Daoy (cell line): ENCODE data around the gene ZNF688. TPM values are rescaled to one million over a fixed set of nuclear protein-coding genes. Genes with fewer than 3 reads are reported as not detected.
"Not testable (repeated sequence)": the region's sequence is repeated elsewhere in the genome, so short reads cannot be mapped to it uniquely, and the experiment has no call there.

Experiments
- DNase-seq: peaks from one replicate; pipeline ENCODE4 v3.0.0-alpha.2; 2015; ENCODE audit warnings: low read depth
- total RNA-seq: library from RNA; depleted of rRNA; stranded (reverse); fragments of >200 nt; shearing (Covaris generic); gene quantifications from 2 replicates; pipeline ENCODE4 v1.2.3, GENCODE V29; 2014; rRNA removed

The ZNF688 gene
- 7.1 and 15.5 TPM in 2 replicates for total RNA-seq

DNA sequence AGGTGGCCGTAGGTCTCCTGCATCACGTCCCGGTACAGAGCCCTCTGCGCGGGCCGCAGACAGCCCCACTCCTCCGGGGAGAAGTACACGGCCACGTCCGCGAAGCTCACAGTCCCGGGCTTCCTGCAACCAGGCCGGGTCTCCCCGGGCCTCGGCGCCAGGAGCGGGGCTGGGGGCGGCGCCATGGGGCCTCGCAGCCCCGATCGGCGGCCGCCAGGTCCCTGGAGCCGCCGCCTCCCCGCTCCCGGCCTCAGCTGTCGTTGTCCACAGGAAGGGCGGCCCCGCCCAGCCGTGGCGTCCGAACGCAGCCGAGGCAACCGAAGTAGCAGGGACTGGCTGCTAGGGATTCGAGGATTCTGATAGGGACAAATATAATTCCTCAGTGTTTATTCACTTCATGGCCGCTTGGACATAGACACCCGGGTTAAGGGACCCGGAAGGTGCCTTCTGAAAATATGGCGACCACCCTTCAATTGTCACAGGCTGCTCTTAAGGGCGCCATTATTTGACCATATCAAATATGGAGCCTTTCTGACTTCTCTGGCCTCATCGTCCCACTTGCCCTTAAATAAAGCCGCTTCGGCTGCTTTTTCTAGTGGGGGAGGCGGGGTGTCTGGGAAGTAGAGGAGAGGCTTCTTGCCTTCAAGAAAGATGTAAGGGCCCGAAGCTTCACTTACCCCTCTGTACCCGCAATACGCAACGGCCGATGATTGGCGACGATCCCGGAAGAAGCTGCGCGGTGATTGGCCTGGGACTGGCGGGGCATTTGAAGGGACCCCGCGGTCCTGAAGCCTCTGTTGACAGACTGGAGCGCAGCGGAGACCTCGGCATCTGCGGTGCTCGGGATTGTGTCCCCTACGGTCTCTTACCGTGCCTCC is at the start of gene ZNF688:
Gene ZNF688, minus strand, starts transcription at position 270 of the 878 bp plus-strand sequence. Its CDS starts 85 bp downstream, at position 185.
- peak; percentile 94 for DNase-seq

DNA sequence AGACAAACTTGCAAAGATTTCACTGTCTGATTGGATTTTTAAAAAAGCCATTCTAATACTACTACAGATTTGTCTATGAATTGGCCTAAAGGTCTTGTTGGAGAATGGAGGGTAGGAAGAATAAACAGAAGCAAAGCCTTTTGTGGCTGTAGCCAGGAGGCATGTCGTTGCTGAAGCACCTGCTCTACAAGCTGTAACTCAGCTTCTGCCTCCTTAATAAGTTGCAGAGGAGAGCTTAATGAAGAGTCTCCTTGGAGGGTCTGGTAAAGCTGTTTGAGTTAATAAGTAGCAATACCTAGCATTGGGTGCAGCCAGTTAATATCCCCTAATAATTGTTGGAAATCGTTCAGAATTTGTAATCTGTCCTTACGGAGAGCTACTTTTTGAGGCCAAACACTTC is 48.7 kb upstream of the ZNF688 start:
- DNase-seq: no peak

DNA sequence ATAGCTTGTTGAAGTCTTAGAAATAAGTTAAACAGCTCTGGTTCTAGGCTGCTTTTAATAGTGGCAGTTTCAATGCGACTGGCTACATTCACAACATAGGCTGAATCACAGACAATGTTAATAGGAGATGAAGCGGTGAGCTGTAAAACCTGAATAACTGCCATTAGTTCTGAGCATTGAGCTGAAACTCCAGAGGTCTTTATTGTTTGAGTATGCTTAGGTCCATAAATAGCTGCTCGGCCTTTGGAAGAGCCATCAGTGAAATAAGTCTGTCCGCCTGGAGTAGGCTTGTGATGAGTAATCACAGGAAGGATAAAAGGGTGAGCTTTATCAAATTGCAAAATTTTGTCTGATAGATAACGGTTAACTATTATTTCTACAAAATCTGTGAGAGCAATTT is 48.1 kb upstream of the ZNF688 start:
- DNase-seq: no peak

DNA sequence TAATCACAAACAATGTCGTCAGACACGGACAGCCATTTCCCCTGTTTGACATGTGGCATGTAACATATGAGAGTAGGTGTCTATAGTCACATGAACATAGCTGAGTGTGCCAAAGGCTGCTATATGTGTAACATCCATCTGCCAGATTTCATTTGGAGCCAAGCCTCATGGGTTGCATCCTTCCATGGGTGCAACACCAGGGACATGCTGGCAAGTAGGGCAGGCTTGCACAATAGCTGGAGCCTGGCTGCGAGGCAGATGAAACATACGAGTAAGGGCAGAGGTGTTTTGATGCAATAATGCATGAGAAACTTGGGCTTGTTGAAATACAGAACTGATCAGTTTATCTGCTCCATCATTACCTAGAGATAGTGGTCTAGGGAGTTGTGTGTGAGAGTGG is 47.7 kb upstream of the ZNF688 start:
- no peak for DNase-seq

DNA sequence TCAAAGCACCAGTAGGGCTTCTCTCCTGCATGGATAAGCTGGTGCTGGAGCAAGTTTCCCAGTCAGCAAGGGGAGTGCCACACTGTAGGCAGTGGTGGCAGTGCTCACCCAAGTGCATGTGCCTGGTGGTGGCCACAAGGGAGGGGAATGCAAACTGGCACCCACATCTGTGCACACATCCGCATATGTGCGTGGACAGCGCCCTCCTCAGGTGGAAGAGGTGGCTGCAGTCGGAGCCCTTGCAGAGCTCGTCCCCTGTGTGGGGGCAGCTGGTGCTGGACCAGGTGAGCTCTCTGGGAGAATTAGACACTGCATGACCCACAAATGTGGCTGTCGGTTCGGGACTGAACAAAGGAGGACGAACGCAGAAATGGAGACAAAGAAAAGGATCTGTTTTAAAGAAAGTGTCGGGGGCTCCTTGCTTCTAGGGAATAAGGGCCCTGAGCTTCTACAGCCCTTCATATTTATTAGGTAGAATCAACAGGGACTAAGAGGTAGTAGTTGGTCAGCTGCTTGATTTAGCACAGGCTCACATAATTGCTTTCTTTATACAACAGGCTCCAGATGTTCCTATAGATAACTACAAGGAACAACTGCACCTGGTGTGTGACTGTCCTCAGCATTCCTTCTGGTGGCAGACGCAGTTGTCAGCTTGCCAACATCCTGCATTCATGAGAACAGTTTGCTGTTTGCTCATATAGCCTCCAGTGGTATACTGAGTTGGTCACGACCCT is 44.0 kb upstream of the ZNF688 start:
- peak; percentile 30 for DNase-seq

DNA sequence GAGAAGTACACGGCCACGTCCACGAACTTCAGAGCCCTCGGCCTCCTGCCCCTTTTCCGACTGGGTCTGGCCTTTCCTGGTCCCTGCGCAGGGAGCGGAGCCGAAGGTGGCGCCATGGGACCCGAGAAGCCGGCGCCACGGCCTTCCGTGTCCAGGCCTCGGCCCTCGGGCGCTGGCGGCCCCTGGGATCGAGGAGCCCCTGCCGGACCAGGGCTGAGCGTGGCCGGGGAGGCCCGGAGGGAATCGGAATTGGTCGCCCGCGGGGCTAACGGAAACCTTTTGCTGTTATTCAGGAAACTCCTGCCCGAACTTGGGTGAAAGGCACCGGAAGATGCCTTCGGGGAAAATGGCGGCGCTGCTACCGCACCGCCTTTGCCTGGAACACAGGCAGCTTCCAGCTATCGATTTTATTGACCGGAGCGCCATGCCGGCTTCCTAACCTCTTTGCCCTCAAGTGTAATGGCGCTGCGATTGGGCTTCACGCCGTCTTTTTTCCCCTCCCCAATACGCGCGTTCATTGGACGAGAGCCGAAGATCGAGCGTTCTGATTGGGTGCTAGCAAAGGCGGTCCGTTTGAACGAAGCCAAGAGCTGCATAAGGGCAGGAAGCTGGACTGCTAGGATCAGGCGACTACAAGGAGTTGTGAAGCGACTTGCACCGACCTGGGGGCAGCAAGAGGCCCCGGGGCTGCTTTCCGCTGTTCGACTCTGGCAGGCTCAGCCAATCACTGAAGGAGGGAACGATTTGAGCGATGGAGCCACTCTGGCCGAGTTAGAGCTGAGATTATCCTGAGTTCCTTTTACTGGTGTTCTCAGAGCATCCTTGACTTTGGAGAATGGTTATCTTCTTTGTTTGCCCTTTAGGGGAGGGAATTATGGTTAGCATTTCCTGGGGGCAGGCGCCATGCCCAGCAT is 38.7 kb upstream of the ZNF688 start, which contains the start of gene ZNF689:
Gene ZNF689, minus strand, starts transcription at position 464 of the 914 bp plus-strand sequence. Its CDS starts 348 bp downstream, at position 116.
- peak; percentile 94 for DNase-seq

DNA sequence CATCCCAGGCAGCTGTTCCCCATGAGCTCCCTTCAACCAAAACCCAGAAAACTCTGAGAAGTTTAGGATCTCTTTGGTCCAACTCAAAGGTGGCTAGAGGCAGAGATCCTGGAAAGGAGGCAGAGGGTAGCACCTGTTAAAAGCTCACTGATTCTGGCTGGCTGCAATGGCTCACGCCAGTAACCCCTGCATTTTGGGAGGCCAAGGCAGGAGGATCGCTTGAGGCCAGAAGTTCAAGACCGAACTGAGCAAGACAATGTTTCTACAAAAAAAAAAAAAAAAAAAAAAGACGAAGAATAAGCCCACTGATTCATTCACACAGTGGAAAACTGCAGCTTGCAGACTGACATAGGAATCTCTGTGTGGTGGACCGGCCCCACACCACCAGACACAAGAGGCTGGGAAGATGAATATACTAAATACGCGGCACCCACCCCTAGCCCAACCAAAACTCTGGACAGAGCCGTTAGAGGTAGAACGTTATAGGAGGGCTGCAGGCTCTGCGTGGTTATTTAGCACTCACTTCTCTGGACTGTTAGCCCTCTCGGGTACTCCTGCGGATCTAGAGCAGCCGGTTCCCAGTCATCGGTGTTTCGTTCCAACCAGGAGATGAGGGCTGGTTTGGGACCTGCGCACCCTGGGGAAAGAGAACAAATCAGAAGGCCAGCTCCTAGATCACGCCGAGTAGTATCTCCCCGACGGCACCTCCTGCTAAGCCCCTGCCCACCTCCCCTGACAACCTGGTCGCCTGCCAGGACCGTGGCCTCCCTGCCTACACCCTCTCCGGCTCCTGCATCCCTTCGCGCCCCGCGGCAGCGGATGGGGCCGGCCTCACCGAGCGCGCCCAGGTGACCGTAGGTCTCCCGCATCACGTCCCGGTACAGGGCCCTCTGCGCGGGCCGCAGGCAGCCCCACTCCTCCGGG is 37.8 kb upstream of the ZNF688 start:
- peak; percentile 52 for DNase-seq

DNA sequence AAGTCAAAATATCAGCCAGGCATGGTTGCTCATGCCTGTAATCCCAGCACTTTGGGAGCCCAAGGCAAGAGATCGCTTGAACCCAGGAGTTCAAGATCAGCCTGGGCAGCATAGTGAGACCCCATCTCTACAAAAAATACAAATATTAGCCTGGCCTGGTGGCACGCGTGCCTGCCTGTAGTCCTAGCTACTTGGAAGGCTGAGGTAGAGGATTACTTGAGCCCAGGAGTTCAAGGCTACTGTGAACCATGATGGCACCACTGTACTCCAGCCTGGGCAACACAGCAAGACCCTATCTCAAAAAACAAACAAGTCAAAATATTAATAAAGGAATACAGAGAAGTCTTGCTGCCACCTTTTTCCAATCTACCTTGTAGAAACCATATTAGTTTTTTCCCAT is 34.5 kb upstream of the ZNF688 start:
- no peak for DNase-seq

DNA sequence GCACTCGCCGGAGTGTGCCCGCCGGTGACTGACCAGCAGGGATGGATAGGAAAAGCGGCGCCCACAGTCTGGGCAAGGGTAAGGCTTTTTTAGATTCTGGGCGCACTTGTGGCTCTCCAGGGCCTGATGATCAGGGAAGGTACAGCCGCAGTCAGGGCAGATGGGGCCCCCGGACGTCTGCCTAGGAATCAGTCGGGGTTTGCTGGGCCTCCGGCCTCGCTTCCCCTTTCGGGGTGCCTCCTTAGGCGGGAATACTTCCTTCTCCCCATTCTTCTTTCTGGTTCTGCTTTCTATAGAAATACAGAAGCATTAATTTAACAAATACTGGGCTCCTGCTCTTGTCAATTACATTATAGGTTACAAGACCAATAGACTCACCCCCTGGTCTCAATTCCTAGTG is 33.6 kb upstream of the ZNF688 start:
- no peak for DNase-seq

DNA sequence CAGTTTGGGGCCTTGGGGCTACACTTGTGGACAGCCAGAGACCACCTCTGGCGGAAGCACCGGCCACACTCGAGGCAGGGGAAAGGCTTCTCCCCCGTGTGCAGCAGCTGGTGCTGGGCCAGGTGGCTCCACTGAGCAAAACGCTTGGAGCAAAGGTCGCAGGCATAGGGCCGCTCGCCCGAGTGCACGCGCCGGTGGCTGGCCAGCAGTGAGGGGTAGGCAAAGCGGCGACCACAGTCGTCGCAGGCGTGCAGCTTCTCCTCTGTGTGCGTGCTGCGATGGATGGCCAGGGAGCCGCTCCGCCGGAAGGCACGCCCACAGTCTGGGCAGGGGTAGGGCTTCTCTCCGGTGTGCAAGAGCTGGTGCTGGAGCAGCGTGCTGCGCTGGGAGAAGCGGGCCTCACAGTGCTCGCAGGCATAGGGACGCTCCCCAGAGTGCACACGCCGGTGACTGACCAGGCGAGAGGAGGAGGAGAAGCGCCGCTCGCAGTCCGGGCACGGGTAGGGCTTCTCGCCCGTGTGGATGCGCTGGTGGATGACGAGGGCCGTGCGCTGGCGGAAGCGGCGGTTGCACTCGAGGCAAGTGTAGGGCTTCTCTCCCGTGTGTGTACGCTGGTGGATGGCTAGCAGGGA is 32.9 kb upstream of the ZNF688 start:
- no peak for DNase-seq

DNA sequence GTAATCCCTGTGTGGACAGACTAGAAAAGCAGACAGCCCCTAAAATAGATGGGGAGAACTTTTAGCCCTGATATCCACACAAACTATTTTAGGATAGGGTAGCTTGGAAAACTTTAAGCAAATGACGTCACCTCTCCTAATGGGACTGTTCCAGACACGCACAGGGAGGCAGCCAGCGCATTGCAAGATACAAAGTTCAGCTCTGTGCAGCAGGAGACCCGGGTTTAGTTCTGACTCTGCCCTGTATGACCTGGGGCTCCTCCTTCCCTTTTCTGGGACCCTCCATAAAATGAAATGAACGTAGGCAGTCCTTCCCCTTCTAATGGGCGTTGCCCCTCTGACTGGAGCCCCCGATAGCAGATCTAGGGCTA is 32.4 kb upstream of the ZNF688 start:
- DNase-seq: no peak

DNA sequence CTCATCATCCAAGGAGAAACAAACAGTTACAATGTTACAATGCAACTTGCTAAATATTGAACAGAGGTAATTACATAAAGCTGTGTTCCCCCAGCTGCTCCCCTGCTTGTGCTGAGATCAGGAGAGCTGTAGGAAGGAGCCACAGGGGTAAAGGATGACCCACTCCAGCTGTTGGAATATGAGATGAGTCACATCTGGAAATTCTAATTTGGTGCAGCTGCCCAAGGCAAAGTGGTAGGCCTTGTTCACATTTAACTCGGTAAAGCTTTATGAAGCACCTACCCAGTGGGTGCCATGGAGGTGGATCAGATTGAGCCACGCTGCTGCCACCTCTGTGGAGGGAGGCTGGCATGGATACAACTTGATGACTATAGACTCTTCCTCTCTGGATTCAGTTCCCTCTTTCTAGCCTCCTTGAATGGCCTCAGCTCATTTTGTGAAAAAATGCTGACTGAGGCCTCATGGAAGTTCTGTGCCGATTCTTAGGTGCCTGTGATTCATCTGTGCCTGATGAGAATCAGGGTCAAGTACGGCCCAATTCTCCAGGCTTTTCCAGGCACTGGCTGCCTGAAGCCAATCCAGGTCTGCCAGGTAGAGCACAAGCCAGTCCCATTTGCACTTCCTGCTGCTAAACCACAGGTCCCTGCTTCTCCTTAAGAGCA is 31.2 kb upstream of the ZNF688 start:
- peak; percentile 10 for DNase-seq

DNA sequence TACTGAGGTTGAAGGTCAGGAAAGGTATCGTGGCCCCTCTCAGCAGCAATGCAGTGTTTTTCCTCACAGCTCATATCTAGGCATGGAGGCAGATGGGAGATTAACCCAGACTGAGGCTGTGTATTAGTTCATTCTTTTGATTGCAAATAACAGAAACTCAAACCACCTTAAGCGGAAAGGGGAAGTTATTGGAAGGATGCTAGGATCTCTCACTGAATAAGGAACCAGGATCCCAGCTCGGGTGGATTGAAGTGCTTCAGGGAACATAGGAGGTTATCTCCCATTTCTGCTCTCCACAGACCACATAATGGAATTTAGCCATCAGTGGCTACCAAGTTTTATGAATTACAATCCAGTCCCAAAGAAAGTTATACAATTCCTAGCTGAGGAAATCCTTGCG is 30.5 kb upstream of the ZNF688 start:
- no peak for DNase-seq

DNA sequence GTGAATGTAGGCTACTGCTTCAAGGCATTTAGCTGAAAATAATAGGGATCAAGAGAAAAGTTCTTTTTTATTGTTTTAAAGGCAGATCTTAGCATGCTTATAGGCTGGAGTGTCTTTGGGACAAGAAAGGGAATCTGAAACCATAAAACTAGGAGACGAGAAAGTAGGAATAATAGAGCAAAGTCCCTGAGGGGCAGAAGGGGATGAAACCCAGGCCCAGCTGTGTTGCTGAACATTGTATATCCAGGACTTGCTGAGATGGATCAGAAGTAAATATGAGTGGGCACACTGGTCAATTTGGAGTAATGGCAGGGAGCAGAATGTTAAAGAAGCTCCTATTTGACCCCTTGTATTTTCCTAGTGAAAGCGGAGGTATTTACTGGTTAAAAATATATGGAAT is 29.4 kb upstream of the ZNF688 start:
- DNase-seq: no peak

DNA sequence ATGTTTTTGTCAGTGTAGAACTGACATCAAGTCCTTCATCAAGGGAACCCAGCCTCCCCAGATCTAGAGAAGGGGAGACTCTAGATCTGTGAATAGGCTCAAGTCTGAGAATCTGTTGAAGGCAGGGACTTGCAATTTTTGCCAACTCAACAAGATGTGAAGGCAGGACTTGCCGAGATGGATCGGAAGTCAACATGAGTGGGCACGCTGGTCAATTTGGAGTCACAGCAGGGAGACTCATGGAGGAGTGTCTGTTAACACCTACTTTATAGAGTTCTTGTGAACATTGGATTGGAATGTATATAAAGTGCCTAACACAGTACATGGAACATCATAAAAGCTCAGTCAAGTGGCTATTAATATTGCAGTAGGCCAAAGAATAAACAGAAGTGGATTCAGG is 28.7 kb upstream of the ZNF688 start:
- no peak for DNase-seq

DNA sequence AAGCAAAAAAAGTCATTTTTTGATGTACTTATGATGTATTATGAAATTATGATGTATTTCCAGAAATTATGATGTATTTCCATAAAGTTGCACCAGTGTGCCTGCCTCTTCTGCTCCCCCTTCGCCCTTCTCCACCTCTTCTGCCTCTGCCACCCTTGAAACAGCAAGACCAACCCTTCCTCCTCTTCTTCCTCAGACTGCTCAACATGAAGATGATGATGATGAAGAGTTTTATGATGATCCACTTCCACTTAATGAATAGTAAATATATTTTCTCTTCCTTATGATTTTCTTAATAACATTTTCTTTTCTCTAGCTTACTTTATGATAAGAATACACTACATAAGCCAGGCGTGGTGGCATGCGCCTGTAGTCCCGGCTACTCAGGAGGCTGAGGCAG is 21.4 kb upstream of the ZNF688 start:
- DNase-seq: no peak

DNA sequence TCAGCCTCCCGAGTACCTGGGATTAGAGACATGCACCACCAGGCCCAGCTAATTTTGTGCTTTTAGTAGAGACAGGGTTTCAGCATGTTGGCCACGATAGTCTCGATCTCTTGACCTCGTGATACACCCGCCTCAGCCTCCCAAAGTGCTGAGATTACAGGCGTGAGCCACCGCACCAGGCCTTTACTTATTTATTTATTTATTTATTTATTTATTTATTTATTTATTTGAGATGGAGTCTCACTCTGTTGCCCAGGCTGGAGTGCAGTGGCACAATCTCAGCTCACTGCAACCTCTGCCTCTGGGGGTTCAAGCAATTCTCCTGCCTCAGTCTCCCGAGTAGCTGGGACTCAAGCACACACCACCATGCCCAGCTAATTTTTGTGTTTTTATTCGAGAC is 19.4 kb upstream of the ZNF688 start:
- not testable (repeated sequence) for DNase-seq

DNA sequence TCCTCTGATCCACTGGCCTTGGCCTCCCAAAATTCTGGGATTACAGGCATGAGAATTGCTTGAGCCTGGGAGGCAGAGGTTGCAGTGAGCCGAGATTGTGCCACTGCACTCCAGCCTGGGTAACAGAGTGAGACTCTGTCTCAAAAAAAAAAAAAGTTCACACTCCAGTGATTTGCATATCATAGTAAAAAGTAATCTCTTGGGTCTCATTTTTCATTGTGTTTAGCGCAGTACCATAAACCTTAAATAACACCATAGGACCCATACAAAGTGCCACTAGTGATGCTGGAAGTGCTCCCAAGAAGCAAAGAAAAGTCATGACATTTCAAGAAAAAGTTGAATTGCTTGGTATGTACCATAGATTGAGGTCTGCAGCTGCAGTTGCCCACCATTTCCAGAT is 18.1 kb upstream of the ZNF688 start:
- DNase-seq: not testable (repeated sequence)

DNA sequence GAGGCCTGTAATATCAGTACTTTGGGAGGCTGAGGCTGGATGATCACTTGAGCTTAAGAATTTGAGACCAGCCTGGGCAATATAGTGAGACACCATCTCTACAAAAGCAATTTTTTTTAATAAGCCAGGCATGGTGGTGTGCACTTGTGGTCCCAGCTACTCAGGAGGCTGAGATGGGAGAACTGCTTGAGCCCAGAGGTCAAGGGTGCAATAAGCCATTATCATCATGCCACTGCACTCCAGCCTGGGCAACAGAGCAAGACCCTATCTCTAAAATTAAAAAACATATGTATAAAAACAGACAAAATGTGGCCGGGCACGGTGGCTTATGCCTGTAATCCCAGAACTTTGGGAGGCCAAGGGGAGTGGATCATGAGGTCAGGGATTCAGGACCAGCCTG is 17.1 kb upstream of the ZNF688 start:
- DNase-seq: no peak
